ENCODE results near the gene MAP3K2. TPM values are rescaled to one million over a fixed set of nuclear protein-coding genes. Genes with fewer than 3 reads are reported as not detected.
A peak's percentile ranks its signal among the peaks of the same experiment; 100 is the strongest.

The MAP3K2 gene
- total RNA-seq, 1 donor from 2014 or later = 47.6 TPM

DNA sequence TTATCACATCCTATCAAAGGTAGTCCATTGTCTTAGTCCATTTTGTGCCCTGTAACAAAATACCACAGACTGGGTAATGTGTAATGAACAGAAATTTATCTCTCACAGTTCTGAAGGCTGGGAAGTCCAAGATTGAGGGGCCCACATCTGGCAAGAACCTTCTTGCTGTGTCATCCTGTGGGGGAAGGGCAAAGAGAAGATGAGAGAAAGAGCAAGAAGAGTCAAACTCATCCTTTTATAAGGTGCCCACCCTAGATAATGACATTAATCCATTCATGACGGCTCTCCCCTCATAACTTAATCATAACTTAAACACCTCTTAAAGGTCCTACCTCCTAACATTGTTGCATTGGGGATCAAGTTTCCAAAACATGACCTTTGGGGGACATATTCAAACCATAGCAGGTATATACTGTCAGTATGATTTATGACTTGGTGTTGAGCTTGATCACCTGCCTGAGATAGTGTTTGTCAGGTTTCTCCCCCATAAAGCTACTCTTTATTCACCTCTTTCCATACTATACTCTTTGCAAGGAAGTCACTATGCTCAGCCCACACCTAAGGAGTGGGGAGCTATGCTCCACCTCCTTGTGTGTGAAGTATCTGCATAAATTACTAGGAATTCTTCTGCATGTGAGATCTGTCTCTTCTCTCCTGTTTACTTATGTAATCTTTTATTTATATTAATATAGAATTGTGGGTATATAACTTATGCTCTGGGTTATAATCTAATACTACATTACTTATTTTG is 5.2 kb upstream of the MAP3K2 start:
- H3K27ac Mint-ChIP-seq = no peak overlapping the region
- H3K4me1 Mint-ChIP-seq = peaks cover 16% of the 10 kb centered on the region
- no peak overlapping the region for H3K4me3 Mint-ChIP-seq
- no peak for DNase-seq (ENCODE audit: low spot score in 2 of 2, unreplicated experiment in 2 of 2)
- peaks cover 10% of the 10 kb centered on the region for H3K9me3 Mint-ChIP-seq
- H3K36me3 Mint-ChIP-seq = peaks cover 17% of the 10 kb centered on the region
- H3K27me3 Mint-ChIP-seq (ENCODE audit: low read depth) = no peaks in the 10 kb centered on the region
- TF ChIP-seq, protein P1, sequence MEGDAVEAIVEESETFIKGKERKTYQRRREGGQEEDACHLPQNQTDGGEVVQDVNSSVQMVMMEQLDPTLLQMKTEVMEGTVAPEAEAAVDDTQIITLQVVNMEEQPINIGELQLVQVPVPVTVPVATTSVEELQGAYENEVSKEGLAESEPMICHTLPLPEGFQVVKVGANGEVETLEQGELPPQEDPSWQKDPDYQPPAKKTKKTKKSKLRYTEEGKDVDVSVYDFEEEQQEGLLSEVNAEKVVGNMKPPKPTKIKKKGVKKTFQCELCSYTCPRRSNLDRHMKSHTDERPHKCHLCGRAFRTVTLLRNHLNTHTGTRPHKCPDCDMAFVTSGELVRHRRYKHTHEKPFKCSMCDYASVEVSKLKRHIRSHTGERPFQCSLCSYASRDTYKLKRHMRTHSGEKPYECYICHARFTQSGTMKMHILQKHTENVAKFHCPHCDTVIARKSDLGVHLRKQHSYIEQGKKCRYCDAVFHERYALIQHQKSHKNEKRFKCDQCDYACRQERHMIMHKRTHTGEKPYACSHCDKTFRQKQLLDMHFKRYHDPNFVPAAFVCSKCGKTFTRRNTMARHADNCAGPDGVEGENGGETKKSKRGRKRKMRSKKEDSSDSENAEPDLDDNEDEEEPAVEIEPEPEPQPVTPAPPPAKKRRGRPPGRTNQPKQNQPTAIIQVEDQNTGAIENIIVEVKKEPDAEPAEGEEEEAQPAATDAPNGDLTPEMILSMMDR (IDR thresholded peaks at IDR 0.05; ENCODE audit: unreplicated experiment) = no peak

DNA sequence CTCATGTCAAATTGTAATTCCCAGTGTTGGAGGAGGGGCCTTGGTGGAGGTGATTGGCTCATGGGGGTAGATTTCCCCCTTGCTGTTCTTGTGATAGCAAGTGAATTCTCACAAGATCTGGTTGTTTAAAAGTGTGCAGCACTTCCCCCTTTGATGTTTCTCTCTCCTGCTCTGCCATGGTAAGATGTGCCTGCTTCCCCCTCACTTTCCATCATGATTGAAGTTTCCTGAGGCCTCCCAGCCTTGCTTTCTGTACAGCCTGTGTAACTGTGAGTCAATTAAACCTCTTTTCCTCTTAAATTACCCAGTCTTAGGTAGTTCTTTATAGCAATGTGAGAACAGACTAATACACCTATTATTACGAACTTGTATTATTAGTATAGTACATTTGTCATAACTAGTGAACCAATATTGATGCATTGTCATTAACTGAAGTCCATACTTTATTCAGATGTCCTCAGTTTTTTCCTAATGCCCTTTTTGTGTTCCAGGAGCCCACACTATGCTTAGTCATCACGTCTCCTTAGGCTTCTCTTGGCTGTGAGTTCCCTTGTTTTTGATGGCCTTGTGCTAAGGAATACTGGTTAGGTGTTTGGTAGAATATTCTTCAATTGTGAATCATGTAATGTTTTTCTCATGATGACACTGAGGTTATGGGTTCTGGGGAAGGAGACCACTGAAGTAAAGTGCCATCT is 4.5 kb upstream of the MAP3K2 start:
- Mint-ChIP-seq H3K4me1 (peaks cover 14% of the 10 kb centered on the region), H3K27me3 (ENCODE audit: low read depth) (no peaks in the 10 kb centered on the region), H3K36me3 (peaks cover 17% of the 10 kb centered on the region), H3K4me3 (no peak overlapping the region), H3K9me3 (peaks cover 10% of the 10 kb centered on the region), H3K27ac (no peak overlapping the region)
- no peak for DNase-seq (ENCODE audit: low spot score in 2 of 2, unreplicated experiment in 2 of 2)
- TF ChIP-seq, protein P1 (IDR thresholded peaks at IDR 0.05; ENCODE audit: unreplicated experiment) = no peak

DNA sequence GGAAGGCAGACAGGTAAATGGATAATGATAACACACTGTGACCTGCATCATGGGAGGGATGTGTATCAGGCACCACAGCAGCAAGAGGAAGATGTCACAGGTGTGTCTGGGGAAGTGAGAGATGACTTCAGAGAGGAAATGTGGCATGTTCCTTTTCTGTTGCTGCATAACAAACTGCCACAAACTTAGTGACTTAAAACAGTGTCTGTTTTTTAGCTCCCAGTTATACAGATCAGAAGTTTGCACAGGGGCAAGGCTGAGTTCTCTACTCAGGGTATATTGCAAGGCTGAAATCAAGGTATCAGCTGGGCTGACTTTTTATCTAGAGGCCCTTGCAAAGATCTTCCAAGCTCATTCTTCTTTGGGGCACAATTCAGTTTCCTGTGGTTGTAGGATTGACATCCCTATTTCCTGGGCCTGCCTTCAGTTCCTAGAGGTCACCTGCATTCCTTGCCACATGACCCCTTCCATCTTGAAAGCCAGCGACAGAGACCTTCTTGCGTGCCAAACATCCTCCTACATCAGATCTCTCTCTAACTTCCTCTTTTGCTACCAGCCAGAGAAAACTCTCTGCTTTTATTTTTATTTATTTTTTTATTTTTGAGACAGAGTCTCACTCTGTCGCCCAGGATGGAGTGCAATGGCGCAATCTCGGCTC is 2.1 kb upstream of the MAP3K2 start:
- no peak overlapping the region for H3K4me3 Mint-ChIP-seq
- peaks cover 34% of the 10 kb centered on the region for H3K4me1 Mint-ChIP-seq
- no peak for DNase-seq (ENCODE audit: low spot score in 2 of 2, unreplicated experiment in 2 of 2)
- TF ChIP-seq, protein P1 (IDR thresholded peaks at IDR 0.05; ENCODE audit: unreplicated experiment) = no peak
- peak overlapping the region; percentile 66 for H3K27ac Mint-ChIP-seq
- H3K36me3 Mint-ChIP-seq = peaks cover 17% of the 10 kb centered on the region
- H3K9me3 Mint-ChIP-seq = peaks cover 10% of the 10 kb centered on the region
- H3K27me3 Mint-ChIP-seq (ENCODE audit: low read depth) = no peaks in the 10 kb centered on the region

DNA sequence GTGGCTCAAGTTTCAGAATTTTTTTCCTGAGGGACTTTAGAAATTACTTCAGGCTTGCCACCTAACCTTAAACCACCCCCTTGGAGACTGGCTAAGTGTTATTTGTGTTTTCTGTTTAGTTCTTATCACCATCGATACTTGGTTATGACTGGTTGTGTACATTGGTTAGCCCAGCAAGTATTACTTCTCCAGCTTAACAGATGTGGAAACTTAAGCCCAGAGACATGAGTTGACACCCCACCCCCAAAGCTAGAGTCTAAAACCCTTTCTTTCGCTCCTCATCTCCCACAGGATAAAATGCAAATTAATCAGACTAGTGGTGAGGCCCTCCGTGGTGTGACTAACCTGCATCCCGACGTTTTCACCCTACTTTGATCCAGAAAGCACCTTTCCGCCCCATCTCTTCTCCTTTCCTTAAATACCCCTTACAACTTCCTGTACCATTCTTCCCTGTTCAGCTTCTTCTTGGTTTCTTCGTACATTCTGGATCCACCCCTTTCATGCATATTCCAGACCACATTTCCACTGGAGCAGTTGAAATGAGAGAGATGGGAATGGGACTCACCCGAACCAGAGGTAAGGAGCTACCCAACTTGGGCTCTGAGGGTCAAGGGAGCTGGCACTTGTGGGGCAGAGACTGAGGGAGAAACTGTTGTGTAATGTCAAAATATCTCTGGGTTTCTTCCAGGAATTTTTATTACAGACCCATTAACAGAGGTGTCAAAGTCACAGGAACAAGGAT is 819 bp upstream of the MAP3K2 start:
- H3K27ac Mint-ChIP-seq = peak overlapping the region; percentile 99
- peaks cover 6% of the 10 kb centered on the region for H3K9me3 Mint-ChIP-seq
- no peak for DNase-seq (ENCODE audit: low spot score in 2 of 2, unreplicated experiment in 2 of 2)
- H3K27me3 Mint-ChIP-seq (ENCODE audit: low read depth) = no peaks in the 10 kb centered on the region
- peaks cover 10% of the 10 kb centered on the region for H3K36me3 Mint-ChIP-seq
- peak overlapping the region; percentile 83 for H3K4me3 Mint-ChIP-seq
- peaks cover 40% of the 10 kb centered on the region for H3K4me1 Mint-ChIP-seq
- TF ChIP-seq, protein P1 (IDR thresholded peaks at IDR 0.05; ENCODE audit: unreplicated experiment) = no peak
